GM10847 (cell line): ENCODE measurements around the gene SLC25A10.

Experiments used
- POLR2A ChIP-seq: IDR thresholded peaks from 2 replicates; pipeline ENCODE4 v1.6.1; 2011; ENCODE audit not compliant: insufficient read length; ENCODE audit errors: extremely low read depth

Gene SLC25A10

DNA sequence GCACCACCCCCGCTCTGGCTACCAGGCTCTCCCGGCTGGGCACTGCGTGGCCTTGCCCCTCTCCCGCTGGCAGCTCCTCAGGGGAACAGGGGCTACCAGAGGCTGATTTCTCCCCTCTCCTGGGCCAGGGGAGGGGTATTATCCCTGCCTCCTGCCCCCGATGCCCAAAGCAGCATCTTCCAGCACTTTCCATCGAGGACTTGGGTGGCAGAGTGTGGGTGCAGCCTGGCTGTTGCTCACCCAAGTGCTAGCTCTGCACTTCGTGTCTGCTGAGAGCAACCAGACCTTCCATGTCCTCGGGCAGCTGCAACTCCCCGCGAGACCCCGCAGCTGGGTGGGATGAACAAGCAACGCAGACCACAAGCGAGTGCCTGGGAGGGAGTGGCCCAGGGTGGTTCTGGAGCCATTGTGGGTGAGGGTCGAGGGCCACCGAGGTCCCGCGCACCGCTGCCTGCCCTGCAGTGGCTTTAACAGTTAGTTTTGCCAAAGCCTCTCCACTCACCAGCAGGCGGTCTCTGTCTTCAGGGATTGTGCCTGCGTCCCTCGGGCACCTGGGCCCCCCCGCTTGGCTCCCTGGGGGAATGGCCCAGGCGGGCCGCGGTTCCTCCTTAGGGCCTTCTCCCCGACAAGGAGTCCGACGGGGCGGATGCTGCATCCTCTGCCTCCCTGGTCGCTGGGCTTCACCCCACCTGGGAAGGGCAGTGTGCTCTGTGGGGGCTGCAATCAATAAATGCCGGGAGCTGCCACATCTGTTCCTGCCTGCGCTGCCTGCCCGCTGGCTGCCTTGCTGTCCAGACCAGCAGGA, 8.4 kb downstream of the SLC25A10 start:
- TF ChIP-seq POLR2A, result no peak

DNA sequence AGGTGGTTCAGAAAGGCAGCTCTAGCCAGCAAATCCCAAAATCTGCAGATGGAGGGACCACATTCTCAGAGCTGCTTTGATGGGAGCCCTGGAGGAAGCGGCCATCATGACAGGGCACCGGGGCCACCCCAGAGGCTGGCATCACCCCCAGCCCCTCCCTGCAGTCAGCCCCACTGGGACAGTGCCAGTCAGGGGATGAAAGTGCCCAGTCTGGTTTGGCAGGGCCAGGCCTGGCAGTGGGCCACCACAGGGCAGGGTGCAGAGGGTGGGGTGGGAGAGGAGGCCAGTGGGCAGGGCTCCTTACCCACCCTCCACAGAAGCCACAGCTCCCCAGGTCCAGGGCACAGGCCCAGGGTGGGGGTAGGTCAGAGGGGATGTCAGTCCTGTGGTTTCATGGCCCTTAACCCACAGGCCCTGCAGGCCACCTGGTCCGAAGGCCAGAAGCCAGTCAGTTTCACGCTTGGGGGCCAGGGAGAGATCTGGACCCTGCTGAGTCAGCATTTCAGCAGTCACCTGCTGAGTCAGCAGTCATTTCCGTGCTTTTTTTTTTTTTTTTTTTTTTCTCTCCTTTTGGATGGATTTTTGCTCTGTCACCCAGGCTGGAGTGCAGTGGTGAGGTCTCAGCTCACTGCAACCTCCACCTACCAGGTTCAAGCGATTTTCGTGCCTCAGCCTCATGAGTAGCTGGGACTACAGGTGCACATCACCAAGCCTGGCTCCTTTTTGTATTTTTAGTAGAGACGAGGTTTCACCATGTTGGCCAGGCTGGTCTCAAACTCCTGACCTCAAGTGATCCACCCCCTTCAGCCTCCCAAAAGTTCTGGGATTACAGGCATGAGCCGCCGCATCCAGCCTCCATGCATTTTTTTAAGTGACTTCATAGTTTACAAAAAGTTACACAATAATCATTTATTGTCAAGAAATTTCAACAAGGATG, 10.4 kb downstream of the SLC25A10 start:
- no peak for TF ChIP-seq POLR2A

GRCh38 chr17:81723651-81724209, 11.6 kb downstream of the SLC25A10 start:
- no peak for TF ChIP-seq POLR2A

- TF ChIP-seq POLR2A, result no peak
Observed at GRCh38 chr17:81725439-81725838, 13.4 kb downstream of the SLC25A10 start.

- no peak for TF ChIP-seq POLR2A
Observed at GRCh38 chr17:81726004-81726403, 13.9 kb downstream of the SLC25A10 start.

GRCh38 chr17:81727324-81728031, 15.4 kb downstream of the SLC25A10 start:
- no peak for TF ChIP-seq POLR2A

- TF ChIP-seq POLR2A, result no peak
Observed at GRCh38 chr17:81733507-81734404, 21.7 kb downstream of the SLC25A10 start.

- TF ChIP-seq POLR2A, result no peak
Observed at GRCh38 chr17:81734405-81735263, 22.6 kb downstream of the SLC25A10 start.

- TF ChIP-seq POLR2A, result no peak
Observed at GRCh38 chr17:81735264-81736102, 23.4 kb downstream of the SLC25A10 start.

DNA sequence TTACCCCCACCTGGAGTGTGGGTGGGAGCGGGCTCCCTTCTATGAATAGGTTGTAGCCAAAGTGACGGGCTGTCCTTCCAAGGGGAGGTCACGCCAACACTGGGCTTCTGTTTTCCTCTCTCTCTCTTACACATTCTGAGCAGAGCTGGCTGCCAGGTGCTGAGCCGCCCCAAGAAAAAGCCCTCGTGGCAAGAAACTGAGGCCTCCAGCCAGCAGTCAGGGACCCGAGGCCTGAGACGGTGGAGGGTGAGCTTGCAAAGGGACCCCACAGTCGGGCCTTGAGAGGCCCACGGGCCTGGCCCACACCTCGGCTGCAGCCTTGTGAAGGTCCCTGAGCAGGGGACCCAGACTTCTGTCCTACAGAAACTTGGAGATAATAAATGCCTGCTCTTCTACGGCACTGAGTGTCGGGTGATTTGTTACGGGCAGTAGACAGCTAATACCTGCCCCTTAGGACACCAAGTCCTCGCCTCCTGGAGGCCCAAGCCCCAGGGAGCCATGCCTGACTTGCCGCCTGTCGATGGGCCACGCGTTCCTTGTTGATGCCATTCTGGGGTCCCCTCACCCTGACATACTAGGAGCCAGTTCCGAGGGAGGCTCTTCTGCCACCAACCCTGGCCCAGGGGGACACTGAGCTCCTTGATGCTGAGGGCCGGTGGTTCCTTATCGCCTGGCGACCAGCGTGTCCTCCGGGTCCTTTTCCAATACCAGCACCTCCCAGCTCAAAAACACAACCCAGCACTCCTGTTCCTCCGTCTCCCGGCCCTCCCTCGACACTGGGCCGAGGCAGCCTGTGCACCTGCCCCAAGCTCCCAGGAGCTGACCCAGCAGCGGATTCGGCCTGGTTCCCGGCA, 26.1 kb downstream of the SLC25A10 start:
- TF ChIP-seq POLR2A, result no peak

GRCh38 chr17:81738801-81739393, 26.8 kb downstream of the SLC25A10 start:
- no peak for TF ChIP-seq POLR2A
